ENCODE measurements around the gene KIRREL3. TPM values are rescaled to one million over a fixed set of nuclear protein-coding genes. Genes with fewer than 3 reads are reported as not detected.

The KIRREL3 gene
- total RNA-seq, 1 donor from 2014 or later = not detected

- no peak overlapping the region for H3K4me3 ChIP-seq (ENCODE audit: low read depth, low read length)
- DNase-seq (ENCODE audit: low read depth) (no peak), FAIRE-seq (no peak)
- no peaks in the 10 kb centered on the region for H3K36me3 ChIP-seq (ENCODE audit: control insufficient read depth, insufficient read depth, low read length)
- TF ChIP-seq CTCF (IDR thresholded peaks at IDR 0.05; ENCODE audit: insufficient read depth, low read length, severe bottlenecking) = no peak
- no peaks in the 10 kb centered on the region for H3K27me3 ChIP-seq (ENCODE audit: control insufficient read depth, insufficient read depth, low read length)
These were observed 424.7 kb downstream of the KIRREL3 start for GRCh38 chr11:126575849-126576248.

GRCh38 chr11:126573325-126573978 lies 427.1 kb downstream of the KIRREL3 start:
- Histone ChIP-seq H3K27me3 (ENCODE audit: control insufficient read depth, insufficient read depth, low read length) (no peaks in the 10 kb centered on the region), H3K36me3 (ENCODE audit: control insufficient read depth, insufficient read depth, low read length) (no peaks in the 10 kb centered on the region), H3K4me3 (ENCODE audit: low read depth, low read length) (no peak overlapping the region)
- FAIRE-seq = no peak
- DNase-seq (ENCODE audit: low read depth) = no peak
- TF ChIP-seq CTCF (IDR thresholded peaks at IDR 0.05; ENCODE audit: insufficient read depth, low read length, severe bottlenecking) = no peak

- TF ChIP-seq CTCF (IDR thresholded peaks at IDR 0.05; ENCODE audit: insufficient read depth, low read length, severe bottlenecking) = no peak
- FAIRE-seq = no peak
- H3K27me3 ChIP-seq (ENCODE audit: control insufficient read depth, insufficient read depth, low read length) = no peaks in the 10 kb centered on the region
These were observed 430.1 kb downstream of the KIRREL3 start for GRCh38 chr11:126570489-126570888.

DNA sequence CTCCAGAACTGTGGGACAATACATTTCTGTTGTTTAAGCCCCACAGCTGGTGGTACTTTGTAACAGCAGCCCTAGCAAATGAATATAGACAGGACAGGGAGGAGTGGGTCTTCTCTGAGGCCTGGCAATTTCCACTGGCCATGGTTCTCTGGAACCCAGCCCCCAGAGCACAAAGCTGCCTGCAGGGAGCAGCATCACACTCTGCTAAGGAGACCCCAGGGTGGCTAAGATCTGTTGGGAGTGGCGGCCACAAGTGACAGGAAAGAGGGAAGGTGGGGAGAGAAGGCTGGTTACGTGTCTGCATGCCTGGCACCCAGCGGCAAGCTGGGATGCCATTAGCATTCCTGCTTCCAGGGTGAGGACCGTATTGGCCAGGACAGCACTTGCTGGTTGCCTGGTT lies 433.2 kb downstream of the KIRREL3 start:
- H3K4me3 ChIP-seq (ENCODE audit: low read depth, low read length) = no peak overlapping the region
- H3K27me3 ChIP-seq (ENCODE audit: control insufficient read depth, insufficient read depth, low read length) = no peaks in the 10 kb centered on the region
- H3K36me3 ChIP-seq (ENCODE audit: control insufficient read depth, insufficient read depth, low read length) = no peaks in the 10 kb centered on the region
- DNase-seq (ENCODE audit: low read depth) (no peak), FAIRE-seq (no peak)
- no peak for TF ChIP-seq CTCF (IDR thresholded peaks at IDR 0.05; ENCODE audit: insufficient read depth, low read length, severe bottlenecking)

More at GRCh38 chr11:126570489-126570888, 430.1 kb downstream of the KIRREL3 start:
- H3K4me3 ChIP-seq (ENCODE audit: low read depth, low read length) = no peak overlapping the region
- no peaks in the 10 kb centered on the region for H3K36me3 ChIP-seq (ENCODE audit: control insufficient read depth, insufficient read depth, low read length)
- DNase-seq (ENCODE audit: low read depth) = no peak

GRCh38 chr11:126564566-126564965 lies 436.0 kb downstream of the KIRREL3 start:
- TF ChIP-seq CTCF (IDR thresholded peaks at IDR 0.05; ENCODE audit: insufficient read depth, low read length, severe bottlenecking) = no peak
- Histone ChIP-seq H3K27me3 (ENCODE audit: control insufficient read depth, insufficient read depth, low read length) (no peaks in the 10 kb centered on the region), H3K4me3 (ENCODE audit: low read depth, low read length) (no peak overlapping the region), H3K36me3 (ENCODE audit: control insufficient read depth, insufficient read depth, low read length) (no peaks in the 10 kb centered on the region)
- FAIRE-seq (no peak), DNase-seq (ENCODE audit: low read depth) (no peak)

All from bronchial epithelial cell (primary cell).